Endothelial cell (in vitro differentiated cells): ENCODE measurements around the gene PTAR1. TPM values are rescaled to one million over a fixed set of nuclear protein-coding genes. Genes with fewer than 3 reads are reported as not detected.

ENCODE experiments used
- DNase-seq: peaks from one replicate; pipeline ENCODE4 v3.0.0; 2021; ENCODE audit warnings: low spot score
- H3K27ac Mint-ChIP-seq: one replicate; pipeline ENCODE4 v1.8.0; 2021; ENCODE audit warnings: mixed read lengths, inconsistent platforms; ENCODE audit not compliant: unreplicated experiment
- H3K27me3 Mint-ChIP-seq: one replicate; pipeline ENCODE4 v1.8.0; 2021; ENCODE audit warnings: mild to moderate bottlenecking, moderate library complexity, mixed read lengths, inconsistent platforms; ENCODE audit not compliant: unreplicated experiment
- H3K36me3 Mint-ChIP-seq: one replicate; pipeline ENCODE4 v1.8.0; 2021; ENCODE audit warnings: mild to moderate bottlenecking, low read depth, mixed read lengths, inconsistent platforms; ENCODE audit not compliant: unreplicated experiment
- H3K4me1 Mint-ChIP-seq: one replicate; pipeline ENCODE4 v1.8.0; 2021; ENCODE audit warnings: mild to moderate bottlenecking, mixed read lengths, inconsistent platforms; ENCODE audit not compliant: unreplicated experiment
- H3K4me3 Mint-ChIP-seq: one replicate; pipeline ENCODE4 v1.8.0; 2021; ENCODE audit warnings: mild to moderate bottlenecking, mixed read lengths, inconsistent platforms; ENCODE audit not compliant: unreplicated experiment
- H3K9me3 Mint-ChIP-seq: one replicate; pipeline ENCODE4 v1.8.0; 2021; ENCODE audit warnings: mixed read lengths, inconsistent platforms; ENCODE audit not compliant: unreplicated experiment
- CTCF ChIP-seq: fragments of 200-600 bp; sonication (generic); IDR thresholded peaks from one replicate; pipeline ENCODE4 v1.5.0; 2021; ENCODE audit warnings: antibody characterized with exemption; ENCODE audit not compliant: unreplicated experiment
- total RNA-seq: library from RNA; stranded (reverse); fragmentation: NEBNext Ultra II Directional; extraction: Animal tissue kit (Norgen Biotek cat#: 25700); gene quantifications from one replicate; pipeline ENCODE4 v1.2.1, GENCODE V29; 2021; ENCODE audit not compliant: unreplicated experiment

The PTAR1 gene
- total RNA-seq, 1 donor from 2014 or later: 32.5 TPM

- TF ChIP-seq CTCF: no peak
- H3K36me3 Mint-ChIP-seq: no peaks in the 10 kb centered on the region
- DNase-seq: no peak
- H3K9me3 Mint-ChIP-seq: no peaks in the 10 kb centered on the region
- H3K4me3 Mint-ChIP-seq: no peak overlapping the region
- peaks cover 9% of the 10 kb centered on the region for H3K4me1 Mint-ChIP-seq
- peaks cover 2% of the 10 kb centered on the region for H3K27me3 Mint-ChIP-seq
- no peak overlapping the region for H3K27ac Mint-ChIP-seq
These were observed 6.0 kb downstream of the PTAR1 start for GRCh38 chr9:69753830-69754229.

- Mint-ChIP-seq H3K27ac (no peak overlapping the region), H3K36me3 (no peaks in the 10 kb centered on the region), H3K4me3 (no peak overlapping the region), H3K27me3 (peaks cover 2% of the 10 kb centered on the region), H3K4me1 (peaks cover 18% of the 10 kb centered on the region), H3K9me3 (no peaks in the 10 kb centered on the region)
- TF ChIP-seq CTCF: no peak
- no peak for DNase-seq
These were observed 9.7 kb downstream of the PTAR1 start for GRCh38 chr9:69750085-69750484.

GRCh38 chr9:69748304-69748703, 11.5 kb downstream of the PTAR1 start:
- H3K4me3 Mint-ChIP-seq: no peak overlapping the region
- no peak overlapping the region for H3K27ac Mint-ChIP-seq
- H3K36me3 Mint-ChIP-seq: no peaks in the 10 kb centered on the region
- no peaks in the 10 kb centered on the region for H3K9me3 Mint-ChIP-seq
- peaks cover 18% of the 10 kb centered on the region for H3K4me1 Mint-ChIP-seq
- peaks cover 2% of the 10 kb centered on the region for H3K27me3 Mint-ChIP-seq
- TF ChIP-seq CTCF: no peak
- no peak for DNase-seq

GRCh38 chr9:69746859-69747560, 12.8 kb downstream of the PTAR1 start:
- Mint-ChIP-seq H3K4me1 (peaks cover 18% of the 10 kb centered on the region), H3K27me3 (peaks cover 2% of the 10 kb centered on the region), H3K36me3 (no peaks in the 10 kb centered on the region), H3K4me3 (no peak overlapping the region), H3K9me3 (no peaks in the 10 kb centered on the region), H3K27ac (no peak overlapping the region)
- DNase-seq: no peak
- no peak for TF ChIP-seq CTCF

- Mint-ChIP-seq H3K9me3 (no peaks in the 10 kb centered on the region), H3K4me1 (peaks cover 18% of the 10 kb centered on the region), H3K4me3 (no peak overlapping the region), H3K36me3 (no peaks in the 10 kb centered on the region), H3K27ac (peak overlapping the region; percentile 67), H3K27me3 (peaks cover 2% of the 10 kb centered on the region)
- TF ChIP-seq CTCF: no peak
- no peak for DNase-seq
These were observed 13.9 kb downstream of the PTAR1 start for GRCh38 chr9:69745716-69746437.
